Stimulated activated CD8-positive, alpha-beta memory T cell treated with anti-CD3 and anti-CD28 coated beads, Interleukin-4, amount 100 ng/mL, for 48 hours (primary cell): ENCODE data around the gene BDKRB2.

Experiments used
- DNase-seq: peaks from one replicate; pipeline ENCODE4 v3.0.0-alpha.2; 2020

The BDKRB2 gene

GRCh38 chr14:96204151-96205058, at the start of gene BDKRB2:
Gene BDKRB2, plus strand, starts transcription at chr14:96204839. Its CDS starts 32,269 bp downstream, at chr14:96237108.
- DNase-seq: peak; percentile 38

GRCh38 chr14:96154900-96155299, 49.7 kb upstream of the BDKRB2 start:
- DNase-seq: no peak

- no peak for DNase-seq
Observed at GRCh38 chr14:96156804-96157760, 47.6 kb upstream of the BDKRB2 start.

GRCh38 chr14:96158735-96159134, 45.9 kb upstream of the BDKRB2 start:
- no peak for DNase-seq

GRCh38 chr14:96160076-96160912, 44.3 kb upstream of the BDKRB2 start:
- no peak for DNase-seq

- DNase-seq: no peak
Observed at GRCh38 chr14:96160913-96161310, 43.7 kb upstream of the BDKRB2 start.

- no peak for DNase-seq
Observed at GRCh38 chr14:96161636-96162035, 43.0 kb upstream of the BDKRB2 start.

- DNase-seq: peak; percentile 10
Observed at GRCh38 chr14:96162265-96162664, 42.4 kb upstream of the BDKRB2 start.

GRCh38 chr14:96162741-96163140, 41.9 kb upstream of the BDKRB2 start:
- no peak for DNase-seq

GRCh38 chr14:96164861-96165490, 39.7 kb upstream of the BDKRB2 start:
- DNase-seq: peak; percentile 1

GRCh38 chr14:96165493-96166436, 38.9 kb upstream of the BDKRB2 start:
- DNase-seq: peak; percentile 5

- no peak for DNase-seq
Observed at GRCh38 chr14:96166461-96167223, 38.0 kb upstream of the BDKRB2 start.

GRCh38 chr14:96167224-96168148, 37.2 kb upstream of the BDKRB2 start:
- DNase-seq: no peak

GRCh38 chr14:96168581-96168980, 36.1 kb upstream of the BDKRB2 start:
- no peak for DNase-seq

GRCh38 chr14:96170961-96171592, 33.6 kb upstream of the BDKRB2 start:
- DNase-seq: no peak

- DNase-seq: no peak
Observed at GRCh38 chr14:96173636-96174475, 30.8 kb upstream of the BDKRB2 start.

GRCh38 chr14:96176275-96176674, 28.4 kb upstream of the BDKRB2 start:
- no peak for DNase-seq
